ENCODE measurements around the gene AOX1.

DNA sequence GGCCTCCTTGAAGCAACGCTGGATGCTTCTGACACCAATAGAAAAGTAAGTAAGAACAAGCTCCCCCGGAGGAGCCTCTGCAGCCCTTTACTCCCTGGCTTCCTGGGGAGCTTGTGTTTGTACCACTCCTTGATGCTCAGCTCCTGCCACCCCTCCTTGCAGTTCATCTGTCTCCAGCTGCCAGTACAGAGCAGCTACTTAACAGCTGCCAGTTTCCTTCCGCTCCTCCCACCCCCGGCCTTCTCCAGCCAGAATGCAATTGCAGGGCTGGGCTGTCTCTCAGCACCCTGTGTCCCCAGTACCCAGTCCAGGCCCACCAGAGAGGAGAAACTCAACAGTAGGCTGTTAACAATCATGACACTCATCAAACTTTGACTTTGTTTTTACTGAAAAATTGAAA is 109.4 kb downstream of the AOX1 start:
- TF ChIP-seq, protein P1, sequence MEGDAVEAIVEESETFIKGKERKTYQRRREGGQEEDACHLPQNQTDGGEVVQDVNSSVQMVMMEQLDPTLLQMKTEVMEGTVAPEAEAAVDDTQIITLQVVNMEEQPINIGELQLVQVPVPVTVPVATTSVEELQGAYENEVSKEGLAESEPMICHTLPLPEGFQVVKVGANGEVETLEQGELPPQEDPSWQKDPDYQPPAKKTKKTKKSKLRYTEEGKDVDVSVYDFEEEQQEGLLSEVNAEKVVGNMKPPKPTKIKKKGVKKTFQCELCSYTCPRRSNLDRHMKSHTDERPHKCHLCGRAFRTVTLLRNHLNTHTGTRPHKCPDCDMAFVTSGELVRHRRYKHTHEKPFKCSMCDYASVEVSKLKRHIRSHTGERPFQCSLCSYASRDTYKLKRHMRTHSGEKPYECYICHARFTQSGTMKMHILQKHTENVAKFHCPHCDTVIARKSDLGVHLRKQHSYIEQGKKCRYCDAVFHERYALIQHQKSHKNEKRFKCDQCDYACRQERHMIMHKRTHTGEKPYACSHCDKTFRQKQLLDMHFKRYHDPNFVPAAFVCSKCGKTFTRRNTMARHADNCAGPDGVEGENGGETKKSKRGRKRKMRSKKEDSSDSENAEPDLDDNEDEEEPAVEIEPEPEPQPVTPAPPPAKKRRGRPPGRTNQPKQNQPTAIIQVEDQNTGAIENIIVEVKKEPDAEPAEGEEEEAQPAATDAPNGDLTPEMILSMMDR (IDR thresholded peaks at IDR 0.05; ENCODE audit: low read depth, low read length, poor library complexity, severe bottlenecking), result no peak
- no peak for TF ChIP-seq EZH2phosphoT487 (IDR thresholded peaks at IDR 0.05; ENCODE audit: borderline replicate concordance, low read length)
